ENCODE results near the gene KRT83. TPM values are rescaled to one million over a fixed set of nuclear protein-coding genes. Genes with fewer than 3 reads are reported as not detected.

The KRT83 gene
- polyA plus RNA-seq, 1 donor (not counting 4 experiments of a cell fraction or from before 2014, with no cell fraction given) = not detected

DNA sequence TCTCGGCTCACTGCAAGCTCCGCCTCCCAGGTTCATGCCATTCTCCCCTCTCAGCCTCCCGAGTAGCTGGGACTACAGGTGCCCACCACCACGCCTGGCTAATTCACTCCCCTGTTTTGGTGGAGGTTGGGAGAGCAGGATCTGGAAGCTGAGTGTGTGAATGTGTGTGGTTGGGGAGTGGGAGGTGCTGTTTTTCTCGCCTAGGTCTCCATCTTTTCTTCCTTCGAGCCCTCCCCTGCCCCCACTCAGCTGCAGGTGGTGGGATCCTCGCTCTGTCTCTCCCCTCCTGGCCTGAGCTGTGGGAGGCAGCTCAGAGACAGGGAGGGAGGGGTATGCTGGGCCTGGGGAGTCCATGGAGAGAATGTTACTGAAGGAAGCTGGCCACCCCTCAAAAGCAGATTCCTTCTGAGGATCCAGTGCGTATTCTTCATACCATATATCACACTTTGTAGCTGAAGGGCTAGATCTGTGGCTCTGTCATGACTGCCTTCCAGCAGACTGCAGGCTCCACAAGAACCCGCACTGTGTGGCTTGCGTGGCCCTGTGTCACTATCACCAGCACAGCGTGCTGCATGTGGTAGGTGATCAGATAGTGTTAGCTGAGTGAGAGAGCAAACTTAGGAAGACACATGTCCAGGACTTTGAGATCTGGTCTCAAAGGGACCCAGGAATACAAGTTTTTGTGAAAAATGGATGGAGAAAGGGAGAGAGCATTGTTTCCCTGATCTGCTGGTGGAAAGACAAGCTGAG lies 2.8 kb downstream of the KRT83 start:
- dilution Hi-C loops (cut with MboI; ENCODE audit: extremely low pct_ligation_motif_present, low sequenced_read_pairs) = no loop called here
- H3K27me3 ChIP-seq (ENCODE audit: control insufficient read depth, extremely low read depth, insufficient read depth, low read length) = peaks cover 15% of the 10 kb centered on the region

DNA sequence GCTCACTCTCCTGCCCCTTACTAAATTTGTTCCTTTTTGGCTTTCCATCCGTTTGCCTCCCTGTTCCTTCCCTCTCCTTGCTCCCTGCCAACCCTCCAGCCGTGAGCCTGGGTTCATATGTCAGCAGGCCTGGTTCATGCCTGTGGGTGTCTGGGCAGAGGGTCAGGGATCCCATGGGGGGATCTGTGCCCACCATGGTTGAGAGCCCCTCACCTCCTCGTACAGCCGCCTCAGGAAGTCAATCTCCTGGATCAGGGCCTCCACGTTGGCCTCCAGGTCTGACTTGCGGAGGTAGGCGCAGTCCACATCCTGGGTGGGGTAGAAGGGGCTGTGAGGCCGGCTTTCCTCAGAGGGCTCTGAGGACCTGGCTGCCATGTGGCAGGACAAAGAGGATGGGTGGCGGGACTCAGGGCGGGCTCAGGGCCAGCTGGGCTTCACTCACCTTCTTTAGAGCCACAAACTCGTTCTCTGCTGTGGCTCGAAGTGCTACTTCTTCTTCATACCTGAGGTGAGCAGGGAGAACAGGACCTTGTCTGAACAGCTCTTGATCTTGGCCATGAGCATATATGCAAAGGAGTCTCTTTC lies 3.6 kb downstream of the KRT83 start:
- TF ChIP-seq, protein P1, sequence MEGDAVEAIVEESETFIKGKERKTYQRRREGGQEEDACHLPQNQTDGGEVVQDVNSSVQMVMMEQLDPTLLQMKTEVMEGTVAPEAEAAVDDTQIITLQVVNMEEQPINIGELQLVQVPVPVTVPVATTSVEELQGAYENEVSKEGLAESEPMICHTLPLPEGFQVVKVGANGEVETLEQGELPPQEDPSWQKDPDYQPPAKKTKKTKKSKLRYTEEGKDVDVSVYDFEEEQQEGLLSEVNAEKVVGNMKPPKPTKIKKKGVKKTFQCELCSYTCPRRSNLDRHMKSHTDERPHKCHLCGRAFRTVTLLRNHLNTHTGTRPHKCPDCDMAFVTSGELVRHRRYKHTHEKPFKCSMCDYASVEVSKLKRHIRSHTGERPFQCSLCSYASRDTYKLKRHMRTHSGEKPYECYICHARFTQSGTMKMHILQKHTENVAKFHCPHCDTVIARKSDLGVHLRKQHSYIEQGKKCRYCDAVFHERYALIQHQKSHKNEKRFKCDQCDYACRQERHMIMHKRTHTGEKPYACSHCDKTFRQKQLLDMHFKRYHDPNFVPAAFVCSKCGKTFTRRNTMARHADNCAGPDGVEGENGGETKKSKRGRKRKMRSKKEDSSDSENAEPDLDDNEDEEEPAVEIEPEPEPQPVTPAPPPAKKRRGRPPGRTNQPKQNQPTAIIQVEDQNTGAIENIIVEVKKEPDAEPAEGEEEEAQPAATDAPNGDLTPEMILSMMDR (optimal IDR thresholded peaks at IDR 0.05 in 1 of 3, IDR thresholded peaks at IDR 0.05 in 1 of 3, conservative IDR thresholded peaks at IDR 0.05 in 1 of 3; ENCODE audit: extremely low read depth in 1 of 3, insufficient read depth in 2 of 3, low read length in 3 of 3) = no peak
- no peak for TF ChIP-seq EZH2 (IDR thresholded peaks at IDR 0.05; ENCODE audit: low read length)
- Histone ChIP-seq H3K4me1 (ENCODE audit: control insufficient read depth, extremely low read depth, insufficient read depth, low read length) (no peaks in the 10 kb centered on the region), H3K4me2 (ENCODE audit: control insufficient read depth, extremely low read depth, insufficient read depth, low read depth, low read length) (no peak overlapping the region), H4K20me1 (ENCODE audit: control insufficient read depth, extremely low read depth, insufficient read depth, low read length) (no peaks in the 10 kb centered on the region), H3K4me3 (ENCODE audit: control insufficient read depth in 2 of 3, extremely low read depth in 1 of 3, insufficient read depth in 2 of 3, low read depth in 1 of 3, low read length in 3 of 3) (no peak overlapping the region), H3K79me2 (ENCODE audit: control insufficient read depth, insufficient read depth, low read length) (no peaks in the 10 kb centered on the region), H3K27me3 (ENCODE audit: control insufficient read depth, extremely low read depth, insufficient read depth, low read length) (peaks cover 12% of the 10 kb centered on the region), H3K9me1 (ENCODE audit: control insufficient read depth, extremely low read depth, insufficient read depth, low read length) (no peaks in the 10 kb centered on the region), H3K36me3 (ENCODE audit: control insufficient read depth in 2 of 2, extremely low read depth in 1 of 2, insufficient read depth in 2 of 2, low read length in 2 of 2) (no peaks in the 10 kb centered on the region), H3K27ac (ENCODE audit: control insufficient read depth, insufficient read depth, low read length) (no peak overlapping the region), H2AFZ (ENCODE audit: control insufficient read depth, low read length) (no peak overlapping the region), H3K9ac (ENCODE audit: control insufficient read depth, extremely low read depth, insufficient read depth, low read length) (no peak overlapping the region), H3K9me3 (ENCODE audit: control insufficient read depth, low read depth, low read length) (no peaks in the 10 kb centered on the region)
- no peak for DNase-seq (ENCODE audit: low read depth, low spot score)
- dilution Hi-C loops (cut with MboI; ENCODE audit: extremely low pct_ligation_motif_present, low sequenced_read_pairs) = no loop called here
- no peak for FAIRE-seq

More for the DNA sequence above, 2.8 kb downstream of the KRT83 start:
- no peak overlapping the region for H3K9ac ChIP-seq (ENCODE audit: control insufficient read depth, extremely low read depth, insufficient read depth, low read length)
- no peak overlapping the region for H3K4me3 ChIP-seq (ENCODE audit: control insufficient read depth in 2 of 3, extremely low read depth in 1 of 3, insufficient read depth in 2 of 3, low read depth in 1 of 3, low read length in 3 of 3)
- H3K4me2 ChIP-seq (ENCODE audit: control insufficient read depth, extremely low read depth, insufficient read depth, low read depth, low read length) = no peak overlapping the region
- FAIRE-seq = no peak
- H3K4me1 ChIP-seq (ENCODE audit: control insufficient read depth, extremely low read depth, insufficient read depth, low read length) = no peaks in the 10 kb centered on the region
- DNase-seq (ENCODE audit: low read depth, low spot score) = no peak
- H3K9me1 ChIP-seq (ENCODE audit: control insufficient read depth, extremely low read depth, insufficient read depth, low read length) = no peaks in the 10 kb centered on the region
- no peaks in the 10 kb centered on the region for H3K36me3 ChIP-seq (ENCODE audit: control insufficient read depth in 2 of 2, extremely low read depth in 1 of 2, insufficient read depth in 2 of 2, low read length in 2 of 2)
- no peaks in the 10 kb centered on the region for H4K20me1 ChIP-seq (ENCODE audit: control insufficient read depth, extremely low read depth, insufficient read depth, low read length)
- no peaks in the 10 kb centered on the region for H3K79me2 ChIP-seq (ENCODE audit: control insufficient read depth, insufficient read depth, low read length)
- H3K9me3 ChIP-seq (ENCODE audit: control insufficient read depth, low read depth, low read length) = no peaks in the 10 kb centered on the region
- TF ChIP-seq, protein P1 (optimal IDR thresholded peaks at IDR 0.05 in 1 of 3, IDR thresholded peaks at IDR 0.05 in 1 of 3, conservative IDR thresholded peaks at IDR 0.05 in 1 of 3; ENCODE audit: extremely low read depth in 1 of 3, insufficient read depth in 2 of 3, low read length in 3 of 3) = no peak
- H3K27ac ChIP-seq (ENCODE audit: control insufficient read depth, insufficient read depth, low read length) = no peak overlapping the region
- H2AFZ ChIP-seq (ENCODE audit: control insufficient read depth, low read length) = no peak overlapping the region
